K562 (cell line): ENCODE results near the gene CYFIP2. TPM values are rescaled to one million over a fixed set of nuclear protein-coding genes. Genes with fewer than 3 reads are reported as not detected.

Experiments used
- C11orf30 ChIP-seq: fragments of 450-650 bp; IDR thresholded peaks from 2 replicates; pipeline ENCODE4 v1.6.1; 2016; ENCODE audit warnings: low read depth, mild to moderate bottlenecking
- KLF10 ChIP-seq: fragments of 250-450 bp; sonication (Bioruptor Pico); IDR thresholded peaks from 2 replicates; pipeline ENCODE4 v1.6.1; 2021; ENCODE audit warnings: matching md5 sums
- LEF1 ChIP-seq: fragments of 450-650 bp; IDR thresholded peaks from 2 replicates; pipeline ENCODE4 v1.6.1; 2016; ENCODE audit warnings: mild to moderate bottlenecking
- MED1 ChIP-seq: sonication (generic); formaldehyde crosslinking; IDR thresholded peaks from 2 replicates; pipeline ENCODE4 v1.8.1; 2023; ENCODE audit warnings: missing genetic modification reagents, borderline replicate concordance
- PHB ChIP-seq: fragments of 250-450 bp; sonication (Bioruptor Pico); IDR thresholded peaks from 2 replicates; pipeline ENCODE4 v1.5.0; 2021
- RBM22 ChIP-seq: fragments of 200-400 bp; formaldehyde crosslinking; IDR thresholded peaks from 2 replicates; pipeline ENCODE4 v1.6.1; 2018; ENCODE audit warnings: low read length, low read depth; ENCODE audit not compliant: poor library complexity, severe bottlenecking
- RHOXF2B ChIP-seq: fragments of 250-450 bp; sonication (Bioruptor Pico); conservative IDR thresholded peaks from 2 replicates; pipeline ENCODE4 v1.5.1; 2021
- TRIM24 ChIP-seq, 2 experiments: fragments of 450-650 bp; IDR thresholded peaks; 2 replicates each; pipeline ENCODE4 v1.6.1; 2016
- ZBTB17 ChIP-seq: fragments of 450-650 bp; formaldehyde crosslinking; IDR thresholded peaks from 2 replicates; pipeline ENCODE4 v1.4.0; 2020; ENCODE audit warnings: mild to moderate bottlenecking
- ZC3H8 ChIP-seq: fragments of 450-650 bp; IDR thresholded peaks from 2 replicates; pipeline ENCODE4 v1.6.1; 2017
- ZNF3 ChIP-seq: fragments of 250-450 bp; sonication (Bioruptor Pico); IDR thresholded peaks from 2 replicates; pipeline ENCODE4 v1.5.0; 2021; ENCODE audit warnings: mild to moderate bottlenecking, moderate library complexity
- polyA plus RNA-seq, 8 experiments: library from polyadenylated mRNA; depleted of rRNA in 4 of 8; stranded (reverse) in 5 of 8; unstranded in 3 of 8; fragments of >200 nt; fragmentation: Nextera tagmentation in 2 of 8; fragmentation: Illumina TruSeq in 1 of 8; extraction: Ambion mirVana in 2 of 8; extraction: Trizol in 1 of 8; gene quantifications; 2 replicates each; pipeline versions ENCODE4 v1.2.1 to v1.2.3, GENCODE V29; 2011 to 2014; ENCODE audit warnings: inconsistent platforms in 1 of 8, missing spikeins in 1 of 8
- total RNA-seq, 7 experiments: library from RNA; depleted of rRNA in 6 of 7; stranded (reverse); fragments of >200 nt in 6 of 7; fragmentation: Illumina TruSeq in 2 of 7; extraction: Trizol in 2 of 7; gene quantifications; 2 replicates each; pipeline versions ENCODE4 v1.2.1 to v1.2.3, GENCODE V29; 2011 to 2021; ENCODE audit warnings: low replicate concordance in 1 of 7
- TF ChIP-seq, protein P1 (sequence below): sonication (generic); formaldehyde crosslinking; IDR thresholded peaks from 2 replicates; pipeline ENCODE4 v1.8.1; 2022; ENCODE audit warnings: missing genetic modification reagents
- TF ChIP-seq, protein P2 (sequence below), 3 experiments: fragments of 200-800 bp in 1 of 3; fragments of 250-450 bp in 1 of 3; fragments of 450-650 bp in 1 of 3; sonication (Bioruptor Pico) in 1 of 3; sonication (Bioruptor generic) in 1 of 3; formaldehyde crosslinking in 1 of 3; IDR thresholded peaks; 2 replicates each; pipeline versions ENCODE4 v1.6.1 to v1.8.0; 2016 to 2022; ENCODE audit warnings: mild to moderate bottlenecking in 2 of 3, missing genetic modification characterization in 2 of 3, missing compliant biosample characterization in 1 of 3, moderate library complexity in 1 of 3
- TF ChIP-seq, protein P3 (sequence below), 2 experiments: fragments of 450-650 bp; IDR thresholded peaks; 2 replicates each; pipeline ENCODE4 v1.6.1; 2018; ENCODE audit warnings: mild to moderate bottlenecking in 2 of 2, low read depth in 1 of 2; ENCODE audit not compliant: partially characterized antibody in 2 of 2
- TF ChIP-seq, protein P4 (sequence below): fragments of 250-450 bp; sonication (Bioruptor Pico); IDR thresholded peaks from 2 replicates; pipeline ENCODE4 v1.6.1; 2021; ENCODE audit warnings: mild to moderate bottlenecking
- TF ChIP-seq, protein P5 (sequence below): fragments of 250-450 bp; sonication (Bioruptor Pico); IDR thresholded peaks from 2 replicates; pipeline ENCODE4 v1.4.0; 2020; ENCODE audit warnings: mild to moderate bottlenecking, moderate library complexity

Gene CYFIP2
- total and polyA plus RNA-seq, 9 of the 15 experiments (the other 6 are each of a cell fraction or from before 2014, with no cell fraction given): 0.76 to 2.9 (median 1.4) TPM; not detected in 1

DNA sequence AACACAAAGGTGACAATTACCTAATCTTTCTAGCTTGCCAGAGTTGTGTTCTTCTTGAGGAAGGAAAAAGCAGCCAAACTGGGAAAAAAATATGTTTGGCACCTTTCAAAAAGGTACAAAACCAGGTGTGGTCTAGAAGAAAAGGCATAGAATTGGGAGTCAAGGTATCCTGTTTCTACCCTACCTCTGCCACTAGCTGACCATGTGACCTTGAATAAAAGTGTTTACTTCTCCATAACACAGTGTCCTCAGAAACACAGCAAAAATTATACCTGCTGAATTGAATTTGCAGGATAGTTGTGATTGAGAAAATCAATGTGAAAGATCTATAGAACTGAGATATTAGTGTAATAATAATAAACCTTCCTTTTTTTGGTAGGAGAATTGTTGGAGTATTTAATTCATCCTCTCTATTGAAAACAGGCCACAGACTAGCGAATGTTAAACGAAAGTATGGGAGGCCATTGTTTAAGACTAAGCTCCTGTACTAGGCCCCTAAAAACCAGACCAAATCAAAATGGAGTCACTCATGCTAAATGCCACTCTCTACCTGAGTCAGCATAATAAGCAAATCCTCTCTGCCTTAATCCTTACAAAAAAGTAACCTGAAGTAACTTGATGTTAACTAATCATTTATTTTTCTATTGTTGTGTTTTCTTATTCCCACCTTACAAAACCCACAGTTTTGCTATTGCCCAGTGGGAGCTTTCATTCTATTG, 12.6 kb downstream of the CYFIP2 start (continued):
- TF ChIP-seq RHOXF2B (CRISPR knock-in tag) (peak; percentile 95), RBM22 (no peak), KLF10 (no peak), C11orf30 (peak; percentile 63), ZC3H8 (no peak), ZNF3 (peak; percentile 70; the same call in 1 of the 2 replicates), ZBTB17 (peak; percentile 92), MED1 (no peak), TRIM24 (IDR thresholded peaks at IDR 0.05) (no peak), PHB (CRISPR knock-in tag) (no peak), LEF1 (no peak)
- TF ChIP-seq, protein P1, sequence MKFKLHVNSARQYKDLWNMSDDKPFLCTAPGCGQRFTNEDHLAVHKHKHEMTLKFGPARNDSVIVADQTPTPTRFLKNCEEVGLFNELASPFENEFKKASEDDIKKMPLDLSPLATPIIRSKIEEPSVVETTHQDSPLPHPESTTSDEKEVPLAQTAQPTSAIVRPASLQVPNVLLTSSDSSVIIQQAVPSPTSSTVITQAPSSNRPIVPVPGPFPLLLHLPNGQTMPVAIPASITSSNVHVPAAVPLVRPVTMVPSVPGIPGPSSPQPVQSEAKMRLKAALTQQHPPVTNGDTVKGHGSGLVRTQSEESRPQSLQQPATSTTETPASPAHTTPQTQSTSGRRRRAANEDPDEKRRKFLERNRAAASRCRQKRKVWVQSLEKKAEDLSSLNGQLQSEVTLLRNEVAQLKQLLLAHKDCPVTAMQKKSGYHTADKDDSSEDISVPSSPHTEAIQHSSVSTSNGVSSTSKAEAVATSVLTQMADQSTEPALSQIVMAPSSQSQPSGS (CRISPR knock-in tag): no peak
- TF ChIP-seq, protein P2, sequence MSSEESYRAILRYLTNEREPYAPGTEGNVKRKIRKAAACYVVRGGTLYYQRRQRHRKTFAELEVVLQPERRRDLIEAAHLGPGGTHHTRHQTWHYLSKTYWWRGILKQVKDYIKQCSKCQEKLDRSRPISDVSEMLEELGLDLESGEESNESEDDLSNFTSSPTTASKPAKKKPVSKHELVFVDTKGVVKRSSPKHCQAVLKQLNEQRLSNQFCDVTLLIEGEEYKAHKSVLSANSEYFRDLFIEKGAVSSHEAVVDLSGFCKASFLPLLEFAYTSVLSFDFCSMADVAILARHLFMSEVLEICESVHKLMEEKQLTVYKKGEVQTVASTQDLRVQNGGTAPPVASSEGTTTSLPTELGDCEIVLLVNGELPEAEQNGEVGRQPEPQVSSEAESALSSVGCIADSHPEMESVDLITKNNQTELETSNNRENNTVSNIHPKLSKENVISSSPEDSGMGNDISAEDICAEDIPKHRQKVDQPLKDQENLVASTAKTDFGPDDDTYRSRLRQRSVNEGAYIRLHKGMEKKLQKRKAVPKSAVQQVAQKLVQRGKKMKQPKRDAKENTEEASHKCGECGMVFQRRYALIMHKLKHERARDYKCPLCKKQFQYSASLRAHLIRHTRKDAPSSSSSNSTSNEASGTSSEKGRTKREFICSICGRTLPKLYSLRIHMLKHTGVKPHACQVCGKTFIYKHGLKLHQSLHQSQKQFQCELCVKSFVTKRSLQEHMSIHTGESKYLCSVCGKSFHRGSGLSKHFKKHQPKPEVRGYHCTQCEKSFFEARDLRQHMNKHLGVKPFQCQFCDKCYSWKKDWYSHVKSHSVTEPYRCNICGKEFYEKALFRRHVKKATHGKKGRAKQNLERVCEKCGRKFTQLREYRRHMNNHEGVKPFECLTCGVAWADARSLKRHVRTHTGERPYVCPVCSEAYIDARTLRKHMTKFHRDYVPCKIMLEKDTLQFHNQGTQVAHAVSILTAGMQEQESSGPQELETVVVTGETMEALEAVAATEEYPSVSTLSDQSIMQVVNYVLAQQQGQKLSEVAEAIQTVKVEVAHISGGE (CRISPR knock-in tag; IDR thresholded peaks at IDR 0.05): peak in 1 of 3 experiments; percentile 53; a peak in 2 of 6 replicates
- TF ChIP-seq, protein P3, sequence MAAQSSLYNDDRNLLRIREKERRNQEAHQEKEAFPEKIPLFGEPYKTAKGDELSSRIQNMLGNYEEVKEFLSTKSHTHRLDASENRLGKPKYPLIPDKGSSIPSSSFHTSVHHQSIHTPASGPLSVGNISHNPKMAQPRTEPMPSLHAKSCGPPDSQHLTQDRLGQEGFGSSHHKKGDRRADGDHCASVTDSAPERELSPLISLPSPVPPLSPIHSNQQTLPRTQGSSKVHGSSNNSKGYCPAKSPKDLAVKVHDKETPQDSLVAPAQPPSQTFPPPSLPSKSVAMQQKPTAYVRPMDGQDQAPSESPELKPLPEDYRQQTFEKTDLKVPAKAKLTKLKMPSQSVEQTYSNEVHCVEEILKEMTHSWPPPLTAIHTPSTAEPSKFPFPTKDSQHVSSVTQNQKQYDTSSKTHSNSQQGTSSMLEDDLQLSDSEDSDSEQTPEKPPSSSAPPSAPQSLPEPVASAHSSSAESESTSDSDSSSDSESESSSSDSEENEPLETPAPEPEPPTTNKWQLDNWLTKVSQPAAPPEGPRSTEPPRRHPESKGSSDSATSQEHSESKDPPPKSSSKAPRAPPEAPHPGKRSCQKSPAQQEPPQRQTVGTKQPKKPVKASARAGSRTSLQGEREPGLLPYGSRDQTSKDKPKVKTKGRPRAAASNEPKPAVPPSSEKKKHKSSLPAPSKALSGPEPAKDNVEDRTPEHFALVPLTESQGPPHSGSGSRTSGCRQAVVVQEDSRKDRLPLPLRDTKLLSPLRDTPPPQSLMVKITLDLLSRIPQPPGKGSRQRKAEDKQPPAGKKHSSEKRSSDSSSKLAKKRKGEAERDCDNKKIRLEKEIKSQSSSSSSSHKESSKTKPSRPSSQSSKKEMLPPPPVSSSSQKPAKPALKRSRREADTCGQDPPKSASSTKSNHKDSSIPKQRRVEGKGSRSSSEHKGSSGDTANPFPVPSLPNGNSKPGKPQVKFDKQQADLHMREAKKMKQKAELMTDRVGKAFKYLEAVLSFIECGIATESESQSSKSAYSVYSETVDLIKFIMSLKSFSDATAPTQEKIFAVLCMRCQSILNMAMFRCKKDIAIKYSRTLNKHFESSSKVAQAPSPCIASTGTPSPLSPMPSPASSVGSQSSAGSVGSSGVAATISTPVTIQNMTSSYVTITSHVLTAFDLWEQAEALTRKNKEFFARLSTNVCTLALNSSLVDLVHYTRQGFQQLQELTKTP (IDR thresholded peaks at IDR 0.05; ENCODE audit: low read depth in 1 of 2, partially characterized antibody in 2 of 2): no peak
- TF ChIP-seq, protein P4, sequence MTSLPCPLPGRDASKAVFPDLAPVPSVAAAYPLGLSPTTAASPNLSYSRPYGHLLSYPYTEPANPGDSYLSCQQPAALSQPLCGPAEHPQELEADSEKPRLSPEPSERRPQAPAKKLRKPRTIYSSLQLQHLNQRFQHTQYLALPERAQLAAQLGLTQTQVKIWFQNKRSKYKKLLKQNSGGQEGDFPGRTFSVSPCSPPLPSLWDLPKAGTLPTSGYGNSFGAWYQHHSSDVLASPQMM (CRISPR knock-in tag): no peak
- TF ChIP-seq, protein P5, sequence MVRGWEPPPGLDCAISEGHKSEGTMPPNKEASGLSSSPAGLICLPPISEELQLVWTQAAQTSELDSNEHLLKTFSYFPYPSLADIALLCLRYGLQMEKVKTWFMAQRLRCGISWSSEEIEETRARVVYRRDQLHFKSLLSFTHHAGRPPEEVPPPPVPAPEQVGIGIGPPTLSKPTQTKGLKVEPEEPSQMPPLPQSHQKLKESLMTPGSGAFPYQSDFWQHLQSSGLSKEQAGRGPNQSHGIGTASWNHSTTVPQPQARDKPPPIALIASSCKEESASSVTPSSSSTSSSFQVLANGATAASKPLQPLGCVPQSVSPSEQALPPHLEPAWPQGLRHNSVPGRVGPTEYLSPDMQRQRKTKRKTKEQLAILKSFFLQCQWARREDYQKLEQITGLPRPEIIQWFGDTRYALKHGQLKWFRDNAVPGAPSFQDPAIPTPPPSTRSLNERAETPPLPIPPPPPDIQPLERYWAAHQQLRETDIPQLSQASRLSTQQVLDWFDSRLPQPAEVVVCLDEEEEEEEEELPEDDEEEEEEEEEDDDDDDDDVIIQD (CRISPR knock-in tag): peak; percentile 95
